ENCODE measurements around the gene NCAPG.

Gene NCAPG

DNA sequence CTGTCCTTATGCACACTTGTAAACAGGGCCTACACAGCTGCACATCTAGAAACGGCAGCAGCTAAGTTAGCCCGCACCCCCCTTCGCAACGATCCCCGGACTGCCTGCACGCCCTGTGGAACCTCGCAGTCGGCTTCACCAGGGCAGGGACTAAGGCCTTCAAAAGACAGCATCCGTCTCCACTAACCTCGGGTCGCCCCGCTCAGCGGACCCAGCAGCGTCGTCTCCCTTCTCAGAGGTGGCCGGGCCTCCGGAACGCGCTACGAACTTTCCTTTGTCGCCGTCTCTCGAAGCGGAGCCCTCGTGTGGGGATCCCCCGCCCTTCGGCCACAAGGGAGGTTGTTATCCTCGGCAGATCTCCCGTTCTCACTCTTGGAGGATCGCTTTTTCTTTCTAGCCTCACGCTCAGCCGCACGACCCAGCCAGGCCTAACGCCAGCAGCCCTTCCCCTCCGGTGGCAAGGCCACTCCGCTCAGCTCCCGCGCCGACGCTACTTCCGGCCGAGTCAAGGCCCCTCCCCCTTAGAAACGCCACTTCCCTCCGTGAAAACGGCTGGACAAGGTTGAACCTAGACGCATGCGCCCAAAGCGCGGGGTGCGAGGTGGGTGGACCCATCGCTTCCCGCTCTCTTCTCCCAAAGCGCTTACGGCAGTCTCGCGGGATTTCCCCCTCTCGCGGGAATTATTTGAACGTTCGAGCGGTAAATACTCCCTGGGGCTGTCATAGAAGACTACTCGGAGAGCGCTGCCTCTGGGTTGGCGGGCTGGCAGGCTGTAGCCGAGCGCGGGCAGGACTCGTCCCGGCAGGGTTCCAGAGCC lies at the start of gene NCAPG, which contains the start of gene DCAF16:
Gene NCAPG, plus strand, starts transcription at position 720 of the 818 bp plus-strand sequence. CDS start 99 bp downstream, outside the sequence.
Gene DCAF16, minus strand, starts transcription at position 498 of the 818 bp plus-strand sequence. CDS start 6,616 bp downstream, outside the sequence.
- in situ Hi-C loops (cut with HindIII; ENCODE audit: low sequenced_read_pairs): no loop called here

- in situ Hi-C loops (cut with HindIII; ENCODE audit: low sequenced_read_pairs): no loop called here
These were observed 49.7 kb upstream of the NCAPG start for GRCh38 chr4:17761062-17761461.

- in situ Hi-C loops (cut with HindIII; ENCODE audit: low sequenced_read_pairs): no loop called here
These were observed 48.1 kb upstream of the NCAPG start for GRCh38 chr4:17762726-17763125.

DNA sequence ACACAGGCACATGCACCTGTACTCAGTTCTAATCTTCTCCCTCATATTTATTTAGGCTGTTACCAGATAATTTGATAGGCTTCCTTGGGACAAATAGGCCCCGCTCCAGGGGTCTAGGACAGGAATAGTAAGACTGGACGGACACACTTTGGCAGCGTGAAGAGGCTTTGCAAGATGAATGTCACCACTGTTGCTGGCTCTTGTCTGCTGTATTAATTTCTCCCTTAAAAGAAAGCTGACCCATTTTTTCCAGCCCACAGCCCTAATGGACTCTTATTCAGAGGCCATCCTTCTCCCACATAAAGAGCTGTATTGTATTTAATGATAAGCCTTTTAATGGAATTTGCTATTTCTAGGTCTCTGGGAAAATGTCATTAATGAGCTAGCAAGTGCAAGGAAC lies 47.4 kb upstream of the NCAPG start:
- in situ Hi-C loops (cut with HindIII; ENCODE audit: low sequenced_read_pairs): no loop called here

- in situ Hi-C loops (cut with HindIII; ENCODE audit: low sequenced_read_pairs): no loop called here
These were observed 46.8 kb upstream of the NCAPG start for GRCh38 chr4:17763931-17764330.

DNA sequence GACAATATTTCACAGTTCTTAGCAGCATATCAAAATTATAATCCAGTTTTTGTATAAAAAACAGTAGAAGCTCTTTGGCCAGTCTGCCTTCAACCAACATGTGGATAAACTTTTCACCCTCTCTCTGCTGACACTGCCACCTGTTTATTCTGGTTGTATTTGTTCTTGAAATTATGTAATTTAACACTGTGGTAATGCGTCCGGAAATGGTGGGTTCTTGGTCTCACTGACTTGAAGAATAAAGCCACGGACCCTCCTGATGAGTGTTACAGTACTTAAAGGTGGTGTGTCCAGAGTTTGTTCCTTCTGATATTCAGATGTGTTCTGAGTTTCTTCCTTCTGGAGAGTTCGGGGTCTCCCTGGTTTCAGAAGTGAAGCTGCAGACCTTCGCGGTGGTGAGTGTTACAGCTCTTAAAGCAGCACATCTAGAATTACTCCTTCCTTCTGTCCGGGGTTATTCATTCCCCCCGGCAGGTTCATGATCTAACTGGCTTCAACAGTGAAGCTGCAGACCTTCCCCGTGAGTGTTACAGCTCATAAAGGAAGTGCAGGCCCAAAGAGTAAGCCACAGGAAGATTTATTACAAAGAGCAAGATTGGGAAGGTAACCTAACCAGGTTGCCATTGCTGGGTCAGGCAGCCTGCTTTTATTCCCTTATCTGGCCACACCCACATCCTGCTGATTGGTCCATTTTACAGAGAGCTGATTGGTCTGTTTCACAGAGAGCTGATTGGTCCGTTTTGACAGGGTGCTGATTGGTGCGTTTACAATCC lies 45.1 kb upstream of the NCAPG start:
- in situ Hi-C loops (cut with HindIII; ENCODE audit: low sequenced_read_pairs): no loop called here

DNA sequence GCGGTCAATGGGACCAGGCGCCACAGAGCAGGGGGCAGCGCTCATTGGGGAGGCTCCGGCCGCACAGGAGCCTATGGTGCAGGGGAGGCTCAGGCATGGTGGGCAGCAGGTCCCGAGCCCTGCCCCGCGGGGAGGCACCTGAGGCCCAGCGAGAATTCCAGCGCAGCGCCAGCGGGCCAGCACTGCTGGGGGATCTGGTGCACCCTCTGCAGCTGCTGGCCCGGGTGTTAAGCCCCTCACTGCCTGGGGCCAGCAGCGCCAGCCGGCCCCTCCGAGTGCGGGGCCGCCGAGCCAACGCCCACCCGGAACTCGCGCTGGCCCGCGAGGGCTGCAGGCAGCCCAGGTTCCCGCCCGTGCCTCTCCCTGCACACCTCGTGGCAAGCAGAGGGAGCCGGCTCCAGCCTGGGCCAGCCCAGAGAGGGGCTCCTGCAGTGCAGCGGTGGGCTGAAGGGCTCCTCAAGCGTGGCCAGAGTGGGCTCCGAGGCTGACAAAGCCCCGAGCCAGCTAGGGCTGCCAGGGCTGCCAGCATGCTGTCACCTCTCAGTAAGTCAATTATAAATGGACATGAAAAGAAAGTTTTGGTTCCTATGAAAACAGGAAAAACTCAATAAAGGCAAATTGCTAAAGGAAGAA lies 43.8 kb upstream of the NCAPG start:
- in situ Hi-C loops (cut with HindIII; ENCODE audit: low sequenced_read_pairs): no loop called here

- in situ Hi-C loops (cut with HindIII; ENCODE audit: low sequenced_read_pairs): no loop called here
These were observed 41.2 kb upstream of the NCAPG start for GRCh38 chr4:17769406-17770174.

DNA sequence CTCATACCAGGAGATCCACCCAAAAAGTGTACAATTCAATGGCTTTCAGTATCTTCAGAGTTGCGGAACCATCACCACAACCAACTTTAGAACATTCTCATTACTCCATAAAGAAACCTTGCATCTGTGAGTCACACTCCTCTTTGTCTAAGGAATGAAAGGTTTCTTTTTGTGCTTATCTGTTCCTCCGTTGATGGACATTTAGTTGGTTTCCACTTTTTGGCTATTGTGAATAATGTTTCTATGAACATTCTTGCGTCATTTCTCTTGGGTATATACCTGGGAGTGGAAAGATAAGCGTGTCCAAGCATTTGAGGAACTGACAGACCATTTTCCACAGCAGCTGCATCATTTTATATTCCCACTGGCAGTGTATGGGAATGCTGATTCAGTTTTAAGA lies 39.9 kb upstream of the NCAPG start:
- in situ Hi-C loops (cut with HindIII; ENCODE audit: low sequenced_read_pairs): no loop called here

DNA sequence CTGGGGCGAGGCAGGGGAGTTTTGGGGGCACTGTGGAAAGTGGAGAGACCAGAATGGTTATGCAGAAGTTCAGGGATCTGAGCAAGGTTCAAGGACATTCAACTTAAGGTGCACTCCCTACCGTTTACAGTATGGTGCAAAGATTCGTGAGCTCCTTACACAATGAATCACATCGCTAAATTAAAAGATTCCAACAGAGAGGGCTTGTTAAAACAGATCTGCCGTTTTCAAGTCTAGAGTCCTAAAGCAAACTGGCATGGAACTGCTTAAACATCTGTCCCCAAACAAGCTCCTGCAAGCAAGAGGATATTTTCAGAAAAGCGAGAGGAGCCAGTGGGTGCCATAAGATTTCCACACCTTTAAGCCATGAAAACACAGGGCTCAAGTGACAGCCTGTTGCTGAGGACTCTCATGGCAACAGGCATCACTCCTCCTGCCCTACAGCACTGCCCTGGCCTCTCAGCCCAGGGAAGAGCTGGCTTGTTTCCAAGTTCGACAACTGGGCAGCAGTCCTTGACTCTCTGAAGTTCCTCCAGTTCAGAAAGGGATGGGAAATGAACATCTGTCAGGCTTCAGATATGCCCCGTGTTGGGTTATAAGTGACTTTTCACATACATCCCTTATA lies 39.4 kb upstream of the NCAPG start:
- in situ Hi-C loops (cut with HindIII; ENCODE audit: low sequenced_read_pairs): no loop called here

- in situ Hi-C loops (cut with HindIII; ENCODE audit: low sequenced_read_pairs): no loop called here
These were observed 37.6 kb upstream of the NCAPG start for GRCh38 chr4:17773135-17773698.

GRCh38 chr4:17778431-17778830 lies 32.3 kb upstream of the NCAPG start:
- in situ Hi-C loops (cut with HindIII; ENCODE audit: low sequenced_read_pairs): no loop called here

GRCh38 chr4:17780501-17781299 lies 30.1 kb upstream of the NCAPG start:
- in situ Hi-C loops (cut with HindIII; ENCODE audit: low sequenced_read_pairs): no loop called here

- in situ Hi-C loops (cut with HindIII; ENCODE audit: low sequenced_read_pairs): no loop called here
These were observed 29.2 kb upstream of the NCAPG start, which contains the start of gene FAM184B for GRCh38 chr4:17781300-17782287. TSS of gene FAM184B (minus strand) at chr4:17781621. CDS start at chr4:17781299, 322 bp downstream.

GRCh38 chr4:17785858-17786257 lies 24.9 kb upstream of the NCAPG start:
- in situ Hi-C loops (cut with HindIII; ENCODE audit: low sequenced_read_pairs): no loop called here

GRCh38 chr4:17786567-17786966 lies 24.2 kb upstream of the NCAPG start:
- in situ Hi-C loops (cut with HindIII; ENCODE audit: low sequenced_read_pairs): no loop called here

DNA sequence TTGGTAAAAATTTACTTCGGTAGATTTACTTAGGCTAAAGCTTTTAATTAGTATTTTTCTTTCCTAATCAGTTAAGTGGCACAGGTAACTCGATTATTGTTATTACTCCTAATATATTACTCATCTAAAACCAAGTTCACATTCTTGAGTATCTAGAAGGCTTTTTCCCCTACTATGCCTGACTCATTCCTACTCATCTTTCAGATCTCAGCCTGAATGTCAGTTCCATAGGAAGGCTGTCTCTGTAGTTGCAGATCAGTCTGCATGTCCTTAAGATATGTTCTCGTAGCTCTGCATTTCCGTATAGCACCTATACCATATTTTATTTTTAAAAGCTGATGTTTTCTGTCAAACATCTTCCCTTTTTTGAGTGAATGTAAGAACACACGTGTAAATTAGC lies 23.5 kb upstream of the NCAPG start:
- in situ Hi-C loops (cut with HindIII; ENCODE audit: low sequenced_read_pairs): no loop called here

DNA sequence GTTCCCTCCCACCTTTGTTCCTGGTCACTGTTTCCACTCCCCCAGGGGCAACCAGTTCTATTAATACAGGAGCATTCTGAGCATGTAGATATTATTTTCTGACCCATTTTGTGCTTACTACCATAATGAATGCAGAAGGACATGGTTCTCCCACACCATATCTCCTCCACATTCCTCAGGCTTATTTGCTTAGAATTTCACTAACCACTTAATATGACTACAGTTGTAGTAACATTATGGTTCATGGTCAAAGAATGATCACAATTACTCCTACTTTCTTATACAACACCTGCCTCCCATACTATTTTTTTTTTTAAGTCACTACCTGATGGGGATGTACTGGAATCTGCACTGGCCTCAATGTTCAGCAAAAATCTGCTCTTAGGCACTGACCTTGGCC lies 21.8 kb upstream of the NCAPG start:
- in situ Hi-C loops (cut with HindIII; ENCODE audit: low sequenced_read_pairs): no loop called here
